Astrocyte of the cerebellum (primary cell): ENCODE results near the gene TASOR2.
A peak's percentile ranks its signal among the peaks of the same experiment; 100 is the strongest.

ENCODE experiments used
- DNase-seq: peaks from one replicate; pipeline ENCODE4 v3.0.0-alpha.2; 2011; ENCODE audit warnings: low read depth
- H3K4me3 ChIP-seq: 2 replicates; pipeline ENCODE4 v1.5.1; 2011; ENCODE audit warnings: mild to moderate bottlenecking, low read depth, low read length, moderate library complexity
- CTCF ChIP-seq: IDR thresholded peaks from 2 replicates; pipeline ENCODE4 v1.5.1; 2012; ENCODE audit warnings: low read length, low read depth, moderate library complexity, mild to moderate bottlenecking; ENCODE audit errors: missing control alignments
- in situ Hi-C: cut with HindIII; loops from 2 replicates; pipeline ENCODE4 v1.10.0; 2017; ENCODE audit warnings: low sequenced_read_pairs

Gene TASOR2, protein sequence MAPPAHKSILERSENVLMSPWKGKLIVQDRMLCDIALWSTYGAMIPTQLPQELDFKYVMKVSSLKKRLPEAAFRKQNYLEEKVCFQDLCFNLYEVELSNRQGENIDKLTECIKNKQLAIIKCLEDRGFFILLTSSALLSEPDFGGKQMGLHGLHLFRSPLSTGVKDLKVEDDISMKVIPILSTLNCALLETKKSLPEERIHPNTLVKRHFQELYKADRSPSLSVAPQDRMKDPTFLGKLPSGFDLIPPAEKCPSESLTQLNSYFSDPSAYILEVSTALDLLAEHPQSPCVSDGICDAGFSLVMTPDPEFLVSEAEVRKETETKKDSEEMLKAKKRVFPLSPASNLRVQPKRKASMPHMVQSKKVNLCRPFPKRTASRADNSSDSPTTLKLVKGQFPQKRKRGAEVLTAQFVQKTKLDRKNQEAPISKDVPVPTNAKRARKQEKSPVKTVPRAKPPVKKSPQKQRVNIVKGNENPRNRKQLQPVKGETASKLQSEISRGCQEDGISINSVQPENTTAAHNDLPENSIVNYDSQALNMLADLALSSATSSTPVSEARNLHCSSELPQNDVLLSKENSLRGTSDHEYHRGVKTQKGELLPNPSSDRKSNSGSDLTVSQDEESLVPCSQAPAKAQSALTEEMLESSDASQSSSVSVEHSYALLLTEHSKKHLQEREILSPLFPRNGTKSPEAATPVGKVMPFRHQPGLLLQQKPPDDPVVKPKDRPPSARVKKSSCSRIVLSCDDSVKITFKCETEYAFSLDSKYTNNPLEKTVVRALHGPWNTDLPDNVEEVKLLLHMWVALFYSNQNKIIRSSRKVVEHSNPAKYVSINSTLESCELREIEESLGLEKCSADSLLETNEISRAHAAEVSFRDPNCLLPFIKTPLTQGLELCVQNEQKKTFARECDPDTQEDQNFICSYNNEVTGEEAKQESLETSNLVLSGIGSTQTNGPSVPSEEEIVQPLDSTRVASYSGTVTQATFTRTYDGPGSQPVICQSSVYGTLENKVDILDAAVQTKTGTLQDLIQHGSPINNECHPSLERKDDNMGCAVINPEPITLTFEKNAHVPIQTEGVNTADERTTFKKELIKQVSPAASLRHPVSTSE (N-terminal part only)

GRCh38 chr10:5684318-5684970 lies at the start of gene TASOR2:
TSS of gene TASOR2 (plus strand) at chr10:5684838. CDS start at chr10:5720643, 35,805 bp downstream.
- in situ Hi-C loops, result no loop called here
- TF ChIP-seq CTCF, result no peak
- peak within 1 kb of the TSS; percentile 88 for H3K4me3 ChIP-seq
- peak; percentile 91 for DNase-seq

GRCh38 chr10:5634918-5635317 lies 49.7 kb upstream of the TASOR2 start:
- no peak overlapping the region for H3K4me3 ChIP-seq
- in situ Hi-C loops, result loop anchor here (5.0 kb wide), 1 partner anchor 37 kb away; no protein-coding TSS in a partner anchor
- DNase-seq, result no peak
- TF ChIP-seq CTCF, result no peak

DNA sequence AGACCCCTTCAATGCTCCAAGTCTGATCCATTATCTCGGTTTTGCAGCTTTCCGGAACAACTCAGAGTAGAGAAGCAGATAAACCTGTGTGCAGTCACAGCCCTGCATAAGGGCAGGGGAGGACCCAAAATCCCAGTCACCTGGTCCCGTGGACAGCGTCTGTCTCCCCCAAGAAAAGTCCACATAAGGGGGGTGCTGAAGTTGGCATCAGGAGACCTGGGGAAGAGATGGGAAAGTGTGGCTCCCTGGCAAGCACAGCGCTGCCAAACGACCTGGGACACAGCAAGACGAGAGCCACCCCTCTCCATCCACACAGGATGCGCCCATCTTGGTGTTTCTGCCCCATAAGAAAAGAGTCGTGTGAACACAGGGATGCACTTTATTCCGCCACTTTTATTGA lies 46.1 kb upstream of the TASOR2 start:
- no peak for TF ChIP-seq CTCF
- in situ Hi-C loops, result no loop called here
- H3K4me3 ChIP-seq, result no peak overlapping the region
- no peak for DNase-seq

- DNase-seq, result no peak
- in situ Hi-C loops, result no loop called here
- no peak overlapping the region for H3K4me3 ChIP-seq
- no peak for TF ChIP-seq CTCF
Observed at GRCh38 chr10:5639066-5639465, 45.6 kb upstream of the TASOR2 start.

- DNase-seq, result no peak
- no peak for TF ChIP-seq CTCF
- in situ Hi-C loops, result no loop called here
- no peak overlapping the region for H3K4me3 ChIP-seq
Observed at GRCh38 chr10:5640036-5640435, 44.6 kb upstream of the TASOR2 start.

DNA sequence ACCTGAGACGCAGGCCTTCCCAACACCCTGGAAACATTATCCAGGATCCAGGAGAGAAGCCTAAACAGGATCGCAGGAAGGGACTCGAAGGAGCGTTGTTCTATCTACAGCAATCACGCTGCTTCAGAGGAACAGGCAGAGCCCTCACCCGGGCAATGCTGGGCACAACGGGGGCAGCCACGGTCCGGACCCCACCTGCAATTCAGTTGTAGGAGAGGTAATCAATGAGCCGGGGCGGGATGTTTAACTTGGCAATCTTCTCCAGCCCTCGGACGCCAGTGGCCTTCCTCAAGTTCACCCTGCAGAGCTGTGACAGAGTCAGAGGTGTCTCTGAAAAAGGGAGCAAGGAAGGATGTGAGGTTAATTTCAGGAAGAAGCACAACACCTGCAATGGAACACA lies 44.1 kb upstream of the TASOR2 start:
- no peak for DNase-seq
- in situ Hi-C loops, result no loop called here
- H3K4me3 ChIP-seq, result no peak overlapping the region
- TF ChIP-seq CTCF, result no peak
